OCI-LY3 (cell line): Measurements from ENCODE around the gene GGT1.

Experiments
- H2AFZ ChIP-seq: fragments of 200-600, 300-600 bp; shearing (Covaris generic); 2 replicates; pipeline ENCODE4 v1.6.0; 2014; ENCODE audit warnings: antibody characterized with exemption, low read depth, low read length
- H3K27ac ChIP-seq: fragments of 200-600, 300-600 bp; sonication (generic); 2 replicates; pipeline ENCODE4 v1.5.1; 2014; ENCODE audit warnings: mild to moderate bottlenecking, low read length, moderate library complexity, mixed read lengths
- H3K27me3 ChIP-seq: fragments of 200-600, 300-600 bp; sonication (generic); 2 replicates; pipeline ENCODE4 v1.6.1; 2014; ENCODE audit warnings: low read depth, low read length, mixed read lengths
- H3K36me3 ChIP-seq: fragments of 200-600, 300-600 bp; sonication (generic); replicated peaks from 2 replicates; pipeline ENCODE3; 2014; ENCODE audit warnings: low read depth, low read length, mixed read lengths
- H3K4me1 ChIP-seq: fragments of 300-600, 200-600 bp; sonication (generic); 2 replicates; pipeline ENCODE4 v1.6.1; 2014; ENCODE audit warnings: low read length, mixed read lengths
- H3K4me2 ChIP-seq: fragments of 200-600, 300-600 bp; sonication (generic); 2 replicates; pipeline ENCODE4 v1.6.1; 2014; ENCODE audit warnings: low read length, mixed read lengths
- H3K4me3 ChIP-seq: fragments of 300-600, 200-600 bp; sonication (generic); 2 replicates; pipeline ENCODE4 v1.5.1; 2014; ENCODE audit warnings: antibody characterized with exemption, mild to moderate bottlenecking, low read length, moderate library complexity
- H3K79me2 ChIP-seq: fragments of 300-600, 200-600 bp; shearing (Covaris generic); 2 replicates; pipeline ENCODE4 v1.6.1; 2014; ENCODE audit warnings: mild to moderate bottlenecking, low read length, mixed read lengths
- H3K9ac ChIP-seq: fragments of 300-600, 200-600 bp; shearing (Covaris generic); 2 replicates; pipeline ENCODE4 v1.6.0; 2014; ENCODE audit warnings: mild to moderate bottlenecking, low read length, moderate library complexity
- H3K9me3 ChIP-seq: fragments of 200-600, 300-600 bp; shearing (Covaris generic); 2 replicates; pipeline ENCODE4 v1.6.1; 2014; ENCODE audit warnings: low read length, mixed read lengths; ENCODE audit not compliant: insufficient read depth
- H4K20me1 ChIP-seq: fragments of 200-600, 300-600 bp; sonication (generic); 2 replicates; pipeline ENCODE4 v1.6.1; 2016; ENCODE audit warnings: low read length, mixed read lengths; ENCODE audit not compliant: insufficient read depth
- CTCF ChIP-seq: fragments of 200-600, 300-600 bp; sonication (generic); IDR thresholded peaks from 2 replicates; pipeline ENCODE4 v1.5.1; 2014; ENCODE audit warnings: antibody characterized with exemption, low read length, low read depth
- EZH2phosphoT487 ChIP-seq: fragments of 200-600 bp; shearing (Covaris generic); IDR thresholded peaks from 2 replicates; pipeline ENCODE4 v1.6.1; 2018; ENCODE audit warnings: antibody characterized with exemption, mixed run types, low read depth

The GGT1 gene

DNA sequence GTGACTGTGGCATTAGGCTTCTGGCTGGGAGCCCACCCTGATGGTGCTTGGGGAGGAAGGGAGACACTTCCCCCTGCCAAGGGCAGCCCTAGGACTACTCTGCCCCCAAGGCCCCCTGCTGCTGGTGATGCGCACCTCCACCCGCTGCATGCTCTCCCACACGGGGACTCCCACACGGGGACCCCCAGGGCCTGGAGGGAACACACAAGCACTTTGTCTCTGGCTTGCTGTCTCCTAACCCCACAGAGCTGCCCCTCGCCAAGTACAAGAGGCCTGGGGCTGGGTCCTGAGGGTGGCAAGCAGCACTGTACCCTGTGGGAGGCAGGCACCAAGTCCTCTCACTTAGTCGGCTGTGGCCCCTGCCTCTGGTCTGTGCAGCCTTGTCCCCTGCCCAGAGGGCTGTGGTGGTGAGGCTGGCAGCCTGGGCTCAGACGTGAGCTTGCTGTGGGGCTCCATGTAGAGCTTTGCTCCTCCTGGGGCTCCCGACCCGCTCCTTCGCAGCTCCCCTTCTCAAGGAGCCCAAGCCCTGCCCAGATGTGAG is 18.1 kb upstream of the GGT1 start:
- no peaks in the 10 kb centered on the region for H3K27me3 ChIP-seq
- no peak overlapping the region for H3K9ac ChIP-seq
- H4K20me1 ChIP-seq = no peaks in the 10 kb centered on the region
- no peak overlapping the region for H3K27ac ChIP-seq
- H3K36me3 ChIP-seq = no peaks in the 10 kb centered on the region
- H3K4me3 ChIP-seq = no peak overlapping the region
- no peak overlapping the region for H2AFZ ChIP-seq
- TF ChIP-seq EZH2phosphoT487 (no peak), CTCF (no peak)
- H3K4me1 ChIP-seq = no peaks in the 10 kb centered on the region
- no peaks in the 10 kb centered on the region for H3K9me3 ChIP-seq
- no peaks in the 10 kb centered on the region for H3K79me2 ChIP-seq
- H3K4me2 ChIP-seq = no peak overlapping the region

DNA sequence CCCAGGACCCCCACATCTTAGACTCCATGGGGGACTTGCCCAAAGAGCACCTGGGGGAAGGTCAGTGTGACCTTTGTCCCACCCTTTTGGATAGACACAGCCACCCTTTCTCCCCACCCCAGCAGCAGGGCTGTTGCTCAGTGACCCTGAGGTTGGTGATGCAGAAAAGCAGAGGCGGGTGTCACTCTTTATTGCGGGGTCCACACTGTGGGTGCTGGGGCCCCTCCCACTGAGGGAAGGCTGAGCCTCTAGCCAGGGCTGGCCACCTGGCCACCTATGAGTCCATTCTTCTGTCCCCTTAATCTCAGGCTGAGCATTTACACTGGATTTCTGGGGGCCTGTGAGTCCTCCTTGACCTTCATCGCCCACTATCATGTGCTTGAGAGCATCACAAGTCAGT is 17.5 kb upstream of the GGT1 start:
- Histone ChIP-seq H3K4me3 (no peak overlapping the region), H4K20me1 (no peaks in the 10 kb centered on the region), H3K27me3 (no peaks in the 10 kb centered on the region), H2AFZ (no peak overlapping the region), H3K36me3 (no peaks in the 10 kb centered on the region), H3K79me2 (no peaks in the 10 kb centered on the region), H3K9me3 (no peaks in the 10 kb centered on the region), H3K4me2 (no peak overlapping the region), H3K9ac (no peak overlapping the region), H3K27ac (no peak overlapping the region), H3K4me1 (no peaks in the 10 kb centered on the region)
- no peak for TF ChIP-seq CTCF
- no peak for TF ChIP-seq EZH2phosphoT487

GRCh38 chr22:24585927-24586546 is 17.0 kb upstream of the GGT1 start:
- no peak overlapping the region for H3K9ac ChIP-seq
- no peak overlapping the region for H2AFZ ChIP-seq
- TF ChIP-seq EZH2phosphoT487 (no peak), CTCF (no peak)
- no peak overlapping the region for H3K4me3 ChIP-seq
- H3K9me3 ChIP-seq = no peaks in the 10 kb centered on the region
- H3K4me1 ChIP-seq = no peaks in the 10 kb centered on the region
- no peaks in the 10 kb centered on the region for H4K20me1 ChIP-seq
- no peak overlapping the region for H3K27ac ChIP-seq
- no peak overlapping the region for H3K4me2 ChIP-seq
- no peaks in the 10 kb centered on the region for H3K36me3 ChIP-seq
- H3K27me3 ChIP-seq = no peaks in the 10 kb centered on the region
- H3K79me2 ChIP-seq = no peaks in the 10 kb centered on the region

GRCh38 chr22:24587251-24587650 is 15.7 kb upstream of the GGT1 start:
- H2AFZ ChIP-seq = no peak overlapping the region
- H3K79me2 ChIP-seq = no peaks in the 10 kb centered on the region
- H3K27me3 ChIP-seq = no peaks in the 10 kb centered on the region
- H4K20me1 ChIP-seq = no peaks in the 10 kb centered on the region
- H3K4me2 ChIP-seq = no peak overlapping the region
- H3K4me1 ChIP-seq = no peaks in the 10 kb centered on the region
- H3K9ac ChIP-seq = no peak overlapping the region
- H3K4me3 ChIP-seq = no peak overlapping the region
- H3K36me3 ChIP-seq = no peaks in the 10 kb centered on the region
- H3K27ac ChIP-seq = no peak overlapping the region
- H3K9me3 ChIP-seq = no peaks in the 10 kb centered on the region
- TF ChIP-seq CTCF (no peak), EZH2phosphoT487 (no peak)
